ENCODE data around the gene EWSR1. TPM values are rescaled to one million over a fixed set of nuclear protein-coding genes. Genes with fewer than 3 reads are reported as not detected.
"Not testable (repeated sequence)": the region's sequence is repeated elsewhere in the genome, so short reads cannot be mapped to it uniquely, and the experiment has no call there.

The EWSR1 gene
- total and polyA plus RNA-seq, 2 experiments from 2014 or later, result 391 to 427 TPM

DNA sequence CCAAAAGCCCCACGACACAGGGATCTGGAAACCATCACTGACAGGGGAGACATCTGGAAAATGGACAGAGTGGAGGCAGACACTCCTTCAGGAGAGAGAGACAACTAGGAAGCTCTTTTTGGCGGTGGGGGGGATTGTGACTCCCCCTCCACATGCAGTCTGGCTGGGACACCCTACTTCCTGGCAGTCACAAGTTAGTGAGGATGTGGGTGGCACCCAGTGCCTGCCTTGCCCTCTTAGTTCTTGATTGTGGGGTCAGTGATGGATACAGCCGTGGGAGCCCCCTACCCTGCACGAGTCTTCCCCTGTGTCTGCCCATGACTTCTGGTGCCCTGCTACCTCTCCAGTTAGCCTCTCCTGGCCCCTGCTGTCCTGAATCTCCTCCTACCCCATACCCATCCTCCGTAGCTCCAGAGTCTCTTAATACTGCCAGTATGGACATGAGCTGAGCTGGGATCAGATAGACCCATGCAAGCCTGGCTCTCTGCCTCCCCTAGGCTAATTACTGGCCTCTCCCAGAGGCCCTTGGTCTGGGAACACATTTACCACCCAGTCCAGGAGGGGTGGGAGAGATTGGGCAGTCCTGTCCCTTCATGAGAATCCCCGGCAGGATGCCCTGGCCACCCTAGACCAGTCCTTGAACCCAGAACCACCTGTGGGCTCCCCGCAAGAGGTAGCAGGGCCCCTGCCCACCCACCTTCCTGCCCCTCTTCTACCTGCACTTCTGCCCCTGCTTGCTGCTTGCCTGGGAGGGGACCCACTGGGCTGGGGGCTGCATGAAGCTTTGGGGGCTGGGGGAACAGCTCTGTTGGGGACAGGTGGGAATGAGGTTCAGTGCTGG is 23.1 kb upstream of the EWSR1 start (continued):
- TF ChIP-seq, protein P1, sequence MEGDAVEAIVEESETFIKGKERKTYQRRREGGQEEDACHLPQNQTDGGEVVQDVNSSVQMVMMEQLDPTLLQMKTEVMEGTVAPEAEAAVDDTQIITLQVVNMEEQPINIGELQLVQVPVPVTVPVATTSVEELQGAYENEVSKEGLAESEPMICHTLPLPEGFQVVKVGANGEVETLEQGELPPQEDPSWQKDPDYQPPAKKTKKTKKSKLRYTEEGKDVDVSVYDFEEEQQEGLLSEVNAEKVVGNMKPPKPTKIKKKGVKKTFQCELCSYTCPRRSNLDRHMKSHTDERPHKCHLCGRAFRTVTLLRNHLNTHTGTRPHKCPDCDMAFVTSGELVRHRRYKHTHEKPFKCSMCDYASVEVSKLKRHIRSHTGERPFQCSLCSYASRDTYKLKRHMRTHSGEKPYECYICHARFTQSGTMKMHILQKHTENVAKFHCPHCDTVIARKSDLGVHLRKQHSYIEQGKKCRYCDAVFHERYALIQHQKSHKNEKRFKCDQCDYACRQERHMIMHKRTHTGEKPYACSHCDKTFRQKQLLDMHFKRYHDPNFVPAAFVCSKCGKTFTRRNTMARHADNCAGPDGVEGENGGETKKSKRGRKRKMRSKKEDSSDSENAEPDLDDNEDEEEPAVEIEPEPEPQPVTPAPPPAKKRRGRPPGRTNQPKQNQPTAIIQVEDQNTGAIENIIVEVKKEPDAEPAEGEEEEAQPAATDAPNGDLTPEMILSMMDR (conservative IDR thresholded peaks at IDR 0.05; ENCODE audit: low read depth in 2 of 2), result no peak
- TF ChIP-seq JUNB (IDR thresholded peaks at IDR 0.05; ENCODE audit: unreplicated experiment) (no peak), NANOG (IDR thresholded peaks at IDR 0.05; ENCODE audit: borderline replicate concordance) (no peak), ZNF114 (CRISPR knock-in tag; IDR thresholded peaks at IDR 0.05) (no peak), STAT1 (IDR thresholded peaks at IDR 0.05; ENCODE audit: unreplicated experiment) (no peak), ZNF331 (CRISPR knock-in tag; IDR thresholded peaks at IDR 0.05; ENCODE audit: low read depth) (no peak)
- TF ChIP-seq, protein P2, sequence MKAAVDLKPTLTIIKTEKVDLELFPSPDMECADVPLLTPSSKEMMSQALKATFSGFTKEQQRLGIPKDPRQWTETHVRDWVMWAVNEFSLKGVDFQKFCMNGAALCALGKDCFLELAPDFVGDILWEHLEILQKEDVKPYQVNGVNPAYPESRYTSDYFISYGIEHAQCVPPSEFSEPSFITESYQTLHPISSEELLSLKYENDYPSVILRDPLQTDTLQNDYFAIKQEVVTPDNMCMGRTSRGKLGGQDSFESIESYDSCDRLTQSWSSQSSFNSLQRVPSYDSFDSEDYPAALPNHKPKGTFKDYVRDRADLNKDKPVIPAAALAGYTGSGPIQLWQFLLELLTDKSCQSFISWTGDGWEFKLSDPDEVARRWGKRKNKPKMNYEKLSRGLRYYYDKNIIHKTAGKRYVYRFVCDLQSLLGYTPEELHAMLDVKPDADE (IDR thresholded peaks at IDR 0.05), result no peak
- TF ChIP-seq, protein P3, sequence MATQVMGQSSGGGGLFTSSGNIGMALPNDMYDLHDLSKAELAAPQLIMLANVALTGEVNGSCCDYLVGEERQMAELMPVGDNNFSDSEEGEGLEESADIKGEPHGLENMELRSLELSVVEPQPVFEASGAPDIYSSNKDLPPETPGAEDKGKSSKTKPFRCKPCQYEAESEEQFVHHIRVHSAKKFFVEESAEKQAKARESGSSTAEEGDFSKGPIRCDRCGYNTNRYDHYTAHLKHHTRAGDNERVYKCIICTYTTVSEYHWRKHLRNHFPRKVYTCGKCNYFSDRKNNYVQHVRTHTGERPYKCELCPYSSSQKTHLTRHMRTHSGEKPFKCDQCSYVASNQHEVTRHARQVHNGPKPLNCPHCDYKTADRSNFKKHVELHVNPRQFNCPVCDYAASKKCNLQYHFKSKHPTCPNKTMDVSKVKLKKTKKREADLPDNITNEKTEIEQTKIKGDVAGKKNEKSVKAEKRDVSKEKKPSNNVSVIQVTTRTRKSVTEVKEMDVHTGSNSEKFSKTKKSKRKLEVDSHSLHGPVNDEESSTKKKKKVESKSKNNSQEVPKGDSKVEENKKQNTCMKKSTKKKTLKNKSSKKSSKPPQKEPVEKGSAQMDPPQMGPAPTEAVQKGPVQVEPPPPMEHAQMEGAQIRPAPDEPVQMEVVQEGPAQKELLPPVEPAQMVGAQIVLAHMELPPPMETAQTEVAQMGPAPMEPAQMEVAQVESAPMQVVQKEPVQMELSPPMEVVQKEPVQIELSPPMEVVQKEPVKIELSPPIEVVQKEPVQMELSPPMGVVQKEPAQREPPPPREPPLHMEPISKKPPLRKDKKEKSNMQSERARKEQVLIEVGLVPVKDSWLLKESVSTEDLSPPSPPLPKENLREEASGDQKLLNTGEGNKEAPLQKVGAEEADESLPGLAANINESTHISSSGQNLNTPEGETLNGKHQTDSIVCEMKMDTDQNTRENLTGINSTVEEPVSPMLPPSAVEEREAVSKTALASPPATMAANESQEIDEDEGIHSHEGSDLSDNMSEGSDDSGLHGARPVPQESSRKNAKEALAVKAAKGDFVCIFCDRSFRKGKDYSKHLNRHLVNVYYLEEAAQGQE (IDR thresholded peaks at IDR 0.05; ENCODE audit: unreplicated experiment), result no peak

DNA sequence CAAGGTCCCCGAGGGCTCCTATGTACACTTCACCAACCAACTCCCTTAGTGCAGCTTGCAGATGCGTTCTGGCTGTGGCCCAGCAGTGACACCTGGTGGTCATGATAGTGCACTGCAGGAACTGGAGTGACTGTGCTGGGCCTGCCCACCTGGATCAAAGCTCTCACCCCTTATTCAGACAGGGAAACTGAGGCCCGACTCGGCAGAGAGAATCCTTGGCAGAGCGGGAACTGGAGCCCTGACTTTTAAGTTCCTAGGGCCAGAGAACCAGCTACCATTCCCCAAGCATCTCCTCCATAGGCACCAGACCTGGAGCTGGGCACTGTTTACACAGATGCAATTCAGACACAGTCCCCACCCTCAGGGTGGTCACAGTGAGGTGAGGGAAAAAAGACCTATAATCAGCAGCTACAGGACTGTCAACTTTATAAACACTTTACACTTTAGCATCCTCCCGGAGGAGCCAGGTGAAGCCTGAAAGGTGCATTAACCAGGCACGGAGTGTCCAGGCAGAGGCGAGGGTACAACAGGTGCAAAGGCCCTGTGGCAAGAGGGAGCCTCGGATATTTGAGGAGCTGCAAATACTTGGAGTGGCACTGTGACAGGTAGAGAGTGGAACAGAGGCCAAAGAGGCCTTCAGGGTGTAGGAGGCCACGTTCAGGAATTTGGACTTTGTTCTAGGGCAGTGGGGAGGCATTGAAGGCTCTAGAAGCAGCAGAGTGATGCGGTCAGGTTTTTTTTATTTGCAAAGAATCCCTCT is 22.3 kb upstream of the EWSR1 start:
- H3K36me3 Mint-ChIP-seq (ENCODE audit: low read depth), result peaks cover 18% of the 10 kb centered on the region; the same call in 2 of the 3 replicates
- no peaks in the 10 kb centered on the region for H3K4me1 Mint-ChIP-seq
- Histone ChIP-seq H4K20me1 (replicated peaks; ENCODE audit: insufficient read depth) (no peaks in the 10 kb centered on the region), H3K4me3 (no peak overlapping the region), H3K9me2 (ENCODE audit: insufficient read depth) (no peaks in the 10 kb centered on the region), H3K27me3 (ENCODE audit: insufficient read depth) (no peaks in the 10 kb centered on the region), H3K27ac (ENCODE audit: low read depth) (no peak overlapping the region), H3K4me1 (ENCODE audit: insufficient read depth) (no peaks in the 10 kb centered on the region), H2AFZ (no peak overlapping the region), H3K79me2 (replicated peaks; ENCODE audit: insufficient read depth) (no peaks in the 10 kb centered on the region), H3K36me3 (ENCODE audit: insufficient read depth) (no peaks in the 10 kb centered on the region), H3F3A (replicated peaks; ENCODE audit: low read depth) (no peaks in the 10 kb centered on the region), H3K4me2 (no peak overlapping the region)
- DNase-seq (ENCODE audit: low spot score) (peak; percentile 73), ATAC-seq (peak; percentile 97)
- peaks cover 8% of the 10 kb centered on the region for H3K27me3 Mint-ChIP-seq (ENCODE audit: insufficient read depth, low read depth, poor library complexity)
- TF ChIP-seq EZH2phosphoT487 (IDR thresholded peaks at IDR 0.05; ENCODE audit: unreplicated experiment), result no peak
- TF ChIP-seq, protein P1 (conservative IDR thresholded peaks at IDR 0.05; ENCODE audit: low read depth in 2 of 2), result peak; percentile 90 to 99
- no peak for TF ChIP-seq NANOG (IDR thresholded peaks at IDR 0.05; ENCODE audit: borderline replicate concordance)
- no peak for TF ChIP-seq EZH2 (IDR thresholded peaks at IDR 0.05; ENCODE audit: low read depth, unreplicated experiment)
- no peak overlapping the region for H3K4me3 Mint-ChIP-seq
- peaks cover 25% of the 10 kb centered on the region for H3K9me3 Mint-ChIP-seq
- no peak overlapping the region for H3K27ac Mint-ChIP-seq

DNA sequence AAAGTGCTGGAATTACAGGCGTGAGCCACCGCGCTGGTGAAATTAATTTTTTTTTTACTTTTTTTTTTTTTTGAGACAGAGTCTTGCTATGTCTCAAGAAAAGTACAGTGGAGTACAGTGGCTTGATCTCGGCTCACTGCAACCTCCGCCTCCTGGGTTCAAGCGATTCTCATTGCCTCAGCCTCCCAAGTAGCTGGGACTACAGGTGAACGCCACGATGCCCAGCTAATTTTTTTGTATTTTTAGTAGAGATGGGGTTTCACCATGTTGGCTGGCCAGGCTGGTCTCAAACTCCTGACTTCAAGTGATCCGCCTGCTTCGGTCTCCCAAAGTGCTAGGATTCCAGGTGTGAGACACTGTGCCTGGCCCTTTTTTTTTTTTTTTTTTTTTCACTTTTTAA is 20.2 kb upstream of the EWSR1 start:
- not testable (repeated sequence) for H3K27ac ChIP-seq (ENCODE audit: low read depth); H3K36me3 Mint-ChIP-seq (ENCODE audit: low read depth); ATAC-seq; H3K4me1 Mint-ChIP-seq; H4K20me1 ChIP-seq (replicated peaks; ENCODE audit: insufficient read depth); H3K27me3 Mint-ChIP-seq (ENCODE audit: insufficient read depth, low read depth, poor library complexity); H3K4me3 ChIP-seq; H3K79me2 ChIP-seq (replicated peaks; ENCODE audit: insufficient read depth); H3K4me2 ChIP-seq; H3F3A ChIP-seq (replicated peaks; ENCODE audit: low read depth); H3K27ac Mint-ChIP-seq; H2AFZ ChIP-seq; H3K4me3 Mint-ChIP-seq; H3K9me3 Mint-ChIP-seq; DNase-seq (ENCODE audit: low spot score); H3K27me3 ChIP-seq (ENCODE audit: insufficient read depth); H3K36me3 ChIP-seq (ENCODE audit: insufficient read depth); H3K4me1 ChIP-seq (ENCODE audit: insufficient read depth); H3K9me2 ChIP-seq (ENCODE audit: insufficient read depth)

All from GM23338 (cell line).